Measurements from ENCODE around the gene TUBA4B.
A peak's percentile ranks its signal among the peaks of the same experiment; 100 is the strongest.
"Not testable (repeated sequence)": the region's sequence is repeated elsewhere in the genome, so short reads cannot be mapped to it uniquely, and the experiment has no call there.

Gene TUBA4B

GRCh38 chr2:219274361-219274921 is 21.4 kb downstream of the TUBA4B start:
- DNase-seq (ENCODE audit: low read depth in 2 of 2), result no peak

- DNase-seq (ENCODE audit: low read depth in 2 of 2), result peak; percentile 42 to 56
Measured at GRCh38 chr2:219277703-219278654, 24.9 kb downstream of the TUBA4B start.

DNA sequence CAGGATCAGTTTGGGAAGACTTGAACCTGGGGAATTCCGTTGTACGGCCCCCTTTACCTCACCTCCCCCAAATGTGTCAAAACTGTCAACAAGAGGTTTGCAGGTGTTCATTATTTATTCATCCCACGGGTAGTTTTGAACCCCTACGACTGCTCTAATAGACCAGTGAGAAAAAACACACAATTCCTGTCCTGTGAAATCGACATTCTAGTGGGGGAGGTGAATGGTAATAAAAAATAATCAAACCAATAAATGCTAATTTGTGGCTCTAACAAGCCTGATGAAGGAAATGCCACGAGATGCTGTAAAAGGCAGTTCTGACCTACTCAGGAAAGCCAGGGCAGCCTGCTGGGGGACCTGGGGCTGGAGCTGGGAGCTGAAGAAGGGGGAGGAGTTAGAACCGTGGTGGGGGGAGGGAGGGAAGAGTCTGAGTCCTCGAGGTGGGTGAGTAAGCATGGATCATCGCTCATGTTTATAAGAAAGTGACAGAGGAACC is 25.7 kb downstream of the TUBA4B start:
- DNase-seq (ENCODE audit: low read depth in 2 of 2), result no peak

DNA sequence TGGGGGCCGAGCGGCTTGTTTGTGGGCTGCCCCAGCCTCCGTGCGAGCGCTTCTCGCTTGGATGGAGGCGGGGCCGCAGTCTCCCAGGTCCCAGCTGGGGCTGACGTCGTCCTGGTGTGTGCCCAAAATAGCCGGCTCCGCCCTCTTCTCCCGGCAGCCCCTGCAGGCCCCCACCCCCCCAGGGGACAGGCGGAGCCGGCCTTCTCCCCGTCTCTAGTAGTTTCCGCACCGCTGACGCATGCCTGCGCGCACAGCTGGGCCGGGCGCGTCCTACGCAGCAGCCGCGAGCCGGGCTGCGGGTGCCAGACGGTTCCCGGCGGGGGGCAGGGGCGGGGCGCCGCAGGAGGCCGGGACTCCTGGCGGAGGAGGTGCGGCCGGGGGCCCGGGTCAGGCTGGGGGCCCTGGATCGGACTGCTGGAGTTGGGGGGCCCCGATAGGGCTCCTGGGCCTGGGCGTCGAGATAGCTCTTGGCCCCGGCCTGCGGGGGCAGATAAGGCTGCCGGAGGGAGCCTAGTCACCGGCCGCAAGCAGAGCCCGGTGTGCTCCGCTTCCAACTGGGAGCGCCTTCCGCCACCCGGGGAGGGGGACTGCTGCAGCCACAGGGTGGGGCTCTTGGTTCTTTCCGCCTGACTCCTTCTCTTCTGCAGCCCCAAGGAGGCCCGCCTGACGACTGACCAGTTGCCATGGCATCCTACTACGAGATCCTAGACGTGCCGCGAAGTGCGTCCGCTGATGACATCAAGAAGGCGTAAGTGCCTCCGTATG is 26.3 kb downstream of the TUBA4B start, which contains the start of gene DNAJB2:
Gene DNAJB2, plus strand, starts transcription at position 216 of the 765 bp plus-strand sequence. Its CDS starts 468 bp downstream, at position 684.
- peak; percentile 95 to 96 for DNase-seq (ENCODE audit: low read depth in 2 of 2)

- DNase-seq (ENCODE audit: low read depth in 2 of 2), result no peak
Measured at GRCh38 chr2:219279916-219280516, 27.0 kb downstream of the TUBA4B start.

DNA sequence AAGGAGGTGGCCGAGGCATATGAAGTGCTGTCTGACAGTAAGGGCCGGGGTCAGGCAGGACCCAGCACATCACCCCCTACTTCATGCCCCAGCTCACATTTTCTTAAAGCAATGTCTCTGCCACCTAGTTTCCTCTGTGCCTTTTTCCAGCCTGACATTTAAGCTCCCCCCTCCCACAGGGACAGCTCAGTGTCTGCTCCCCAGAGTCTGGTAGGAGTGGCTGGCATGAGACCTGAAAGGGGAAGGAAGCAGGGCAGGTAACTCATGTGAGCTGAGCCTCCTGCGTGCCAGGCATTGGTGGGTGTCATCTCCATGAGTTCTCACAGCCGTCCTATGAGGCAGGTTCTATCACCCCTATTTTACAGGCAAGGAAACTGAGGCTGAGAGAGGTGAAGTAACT is 27.6 kb downstream of the TUBA4B start:
- no peak for DNase-seq (ENCODE audit: low read depth in 2 of 2)

DNA sequence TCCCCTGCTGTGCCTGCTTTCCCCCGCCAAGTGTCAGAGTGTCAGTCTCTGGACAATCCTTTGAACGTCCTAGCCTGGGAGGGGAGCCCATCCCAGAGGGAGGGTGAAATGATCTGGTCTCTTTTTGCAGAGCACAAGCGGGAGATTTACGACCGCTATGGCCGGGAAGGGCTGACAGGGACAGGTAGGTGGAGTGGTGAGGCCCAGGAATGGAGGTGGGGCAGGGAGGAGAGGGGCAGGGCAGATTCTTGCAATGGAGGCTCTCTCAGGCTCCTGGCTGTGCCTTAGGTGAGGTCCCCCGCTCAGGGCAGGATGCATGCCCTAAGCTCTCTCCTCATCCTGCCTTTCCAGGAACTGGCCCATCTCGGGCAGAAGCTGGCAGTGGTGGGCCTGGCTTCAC is 28.5 kb downstream of the TUBA4B start:
- DNase-seq (ENCODE audit: low read depth in 2 of 2), result no peak

DNA sequence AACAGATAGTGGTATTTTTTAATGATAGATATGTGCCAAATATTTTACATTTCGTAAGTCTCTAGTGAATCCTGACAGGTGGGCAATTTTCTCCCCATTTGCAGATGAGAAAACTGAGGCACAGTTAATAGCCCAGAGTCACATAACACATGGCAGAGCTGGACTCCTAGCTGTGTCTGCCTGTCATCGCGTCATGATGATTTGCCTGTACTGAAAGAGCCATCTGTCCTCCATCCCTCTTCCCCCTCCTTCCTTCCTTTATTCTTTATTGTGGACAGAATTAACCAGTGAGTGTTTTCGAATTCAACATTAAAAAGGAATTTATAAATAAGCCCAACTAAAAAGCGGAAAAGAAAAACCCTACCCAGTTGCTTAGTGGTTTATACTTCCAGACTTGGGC is 29.3 kb downstream of the TUBA4B start:
- no peak for DNase-seq (ENCODE audit: low read depth in 2 of 2)

DNA sequence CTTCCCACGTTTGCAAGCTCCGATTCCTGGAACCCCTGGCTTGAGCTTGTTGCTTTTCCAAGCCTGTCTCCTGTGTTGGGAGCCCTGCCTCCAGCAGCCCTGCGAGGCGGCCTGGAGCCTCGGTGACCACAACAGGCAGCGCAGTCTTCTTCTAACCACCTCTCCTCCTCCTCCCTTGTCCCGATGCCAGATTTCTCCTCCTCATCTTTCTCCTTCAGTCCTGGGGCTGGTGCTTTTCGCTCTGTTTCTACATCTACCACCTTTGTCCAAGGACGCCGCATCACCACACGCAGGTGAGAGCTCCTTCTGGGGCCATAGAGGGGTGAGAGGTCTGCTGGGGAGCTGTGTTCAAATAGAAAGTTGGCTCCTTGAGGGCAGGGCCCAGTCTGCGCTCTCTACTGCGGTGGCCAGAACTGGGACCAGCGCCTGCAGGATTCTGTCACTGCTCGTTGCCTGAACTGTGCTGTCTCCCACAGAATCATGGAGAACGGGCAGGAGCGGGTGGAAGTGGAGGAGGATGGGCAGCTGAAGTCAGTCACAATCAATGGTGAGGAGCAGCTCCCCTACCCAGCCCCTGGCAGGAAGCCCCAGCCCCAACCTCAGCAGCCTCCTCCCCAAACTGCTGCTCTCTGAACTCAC is 30.0 kb downstream of the TUBA4B start:
- no peak for DNase-seq (ENCODE audit: low read depth in 2 of 2)

DNA sequence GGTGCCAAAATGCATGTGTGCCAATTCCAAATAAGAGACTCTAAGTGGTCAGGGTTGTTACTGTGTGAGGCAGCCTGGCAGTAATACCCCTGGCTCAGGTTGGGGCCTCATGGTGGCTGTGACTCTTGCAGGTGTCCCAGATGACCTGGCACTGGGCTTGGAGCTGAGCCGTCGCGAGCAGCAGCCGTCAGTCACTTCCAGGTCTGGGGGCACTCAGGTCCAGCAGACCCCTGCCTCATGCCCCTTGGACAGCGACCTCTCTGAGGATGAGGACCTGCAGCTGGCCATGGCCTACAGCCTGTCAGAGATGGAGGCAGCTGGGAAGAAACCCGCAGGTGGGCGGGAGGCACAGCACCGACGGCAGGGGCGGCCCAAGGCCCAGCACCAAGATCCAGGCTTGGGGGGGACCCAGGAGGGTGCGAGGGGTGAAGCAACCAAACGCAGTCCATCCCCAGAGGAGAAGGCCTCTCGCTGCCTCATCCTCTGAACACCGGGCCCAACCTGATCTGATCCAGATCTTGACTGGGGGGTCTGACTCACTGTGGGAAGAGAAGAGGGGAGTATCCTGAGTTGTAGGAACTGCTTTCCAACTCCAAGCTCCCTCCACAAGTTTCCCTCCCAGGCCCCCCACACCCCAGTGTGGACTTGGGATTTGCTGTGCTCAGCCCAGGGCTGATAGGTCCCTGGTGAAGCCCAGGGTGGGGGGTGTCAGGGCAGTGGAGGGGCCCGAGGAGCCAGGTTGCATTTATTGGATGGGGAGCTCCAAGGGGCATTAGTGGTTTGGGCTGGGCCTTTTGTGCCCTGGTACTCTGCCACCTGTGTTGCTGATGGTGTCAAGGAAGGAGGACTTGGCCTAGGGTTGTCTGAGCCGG is 31.7 kb downstream of the TUBA4B start:
- no peak for DNase-seq (ENCODE audit: low read depth in 2 of 2)

GRCh38 chr2:219285373-219285735 is 32.3 kb downstream of the TUBA4B start:
- no peak for DNase-seq (ENCODE audit: low read depth in 2 of 2)

- no peak for DNase-seq (ENCODE audit: low read depth in 2 of 2)
Measured at GRCh38 chr2:219285894-219286425, 32.9 kb downstream of the TUBA4B start.

- no peak for DNase-seq (ENCODE audit: low read depth in 2 of 2)
Measured at GRCh38 chr2:219286436-219287115, 33.5 kb downstream of the TUBA4B start.

GRCh38 chr2:219287116-219287440 is 34.0 kb downstream of the TUBA4B start:
- DNase-seq (ENCODE audit: low read depth in 2 of 2), result not testable (repeated sequence)

DNA sequence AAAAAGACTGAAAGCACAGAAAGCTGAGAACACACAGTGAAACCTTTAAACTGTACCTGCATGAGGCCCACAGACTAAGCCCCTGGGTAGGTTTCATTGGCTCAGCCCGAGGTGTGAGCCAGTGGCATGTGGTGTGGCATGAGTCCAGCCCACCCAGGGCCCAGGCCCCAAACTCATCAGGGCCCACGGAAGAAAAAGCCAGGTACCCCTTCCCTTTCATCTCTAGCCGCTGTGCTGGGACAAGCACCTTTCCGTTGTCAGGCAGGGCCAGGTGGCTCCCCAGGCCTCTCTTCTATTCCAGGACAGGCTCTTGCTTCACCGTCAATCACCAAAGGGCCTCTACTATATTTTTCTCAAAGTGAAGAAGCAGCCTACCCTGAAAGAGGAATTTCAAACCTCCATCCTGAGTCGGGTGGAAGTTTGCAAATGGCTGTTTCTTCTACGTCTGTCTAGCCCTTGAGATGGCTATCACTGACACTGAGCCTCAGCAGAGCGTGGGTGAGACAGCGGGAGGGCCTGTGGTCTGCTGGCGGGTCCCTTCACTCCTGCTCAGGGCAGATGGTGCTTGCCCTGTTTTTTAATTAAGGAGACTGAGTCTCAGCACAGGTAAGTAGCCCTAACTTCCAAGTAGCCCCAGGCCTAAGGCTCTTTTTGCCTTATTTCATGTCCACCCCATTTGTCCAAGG is 34.7 kb downstream of the TUBA4B start:
- DNase-seq (ENCODE audit: low read depth in 2 of 2), result no peak

DNA sequence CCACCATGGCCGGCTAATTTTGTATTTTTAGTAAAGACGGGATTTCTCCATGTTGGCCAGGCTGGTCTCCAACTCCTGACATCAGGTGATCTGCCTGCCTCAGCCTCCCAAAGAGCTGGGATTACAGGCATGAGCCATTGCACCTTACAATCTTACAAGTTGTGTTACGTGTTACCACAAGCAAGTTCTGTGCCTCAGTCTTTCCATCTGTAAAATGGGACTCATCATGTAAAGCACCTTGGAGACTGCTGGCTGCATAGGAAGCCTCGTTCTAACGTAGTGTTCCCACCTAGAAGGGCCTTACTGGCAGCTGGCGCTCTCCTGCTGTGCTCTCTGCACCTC is 36.1 kb downstream of the TUBA4B start:
- DNase-seq (ENCODE audit: low read depth in 2 of 2), result no peak

- DNase-seq (ENCODE audit: low read depth in 2 of 2), result no peak
Measured at GRCh38 chr2:219289537-219290361, 36.7 kb downstream of the TUBA4B start.

Data from stimulated activated CD4-positive, alpha-beta T cell treated with anti-CD3 and anti-CD28 coated beads, Interleukin-1b, Interleukin-23, amount 100 ng/mL, for 1 hour (primary cell).